HEK293T (cell line): ENCODE results near the gene ACOXL.

Experiments used
- BHLHE40 ChIP-seq: fragments of 450-650 bp; IDR thresholded peaks from 2 replicates; pipeline ENCODE4 v1.6.1; 2016; ENCODE audit warnings: mild to moderate bottlenecking, moderate library complexity, borderline replicate concordance
- CTBP1 ChIP-seq: fragments of 450-650 bp; IDR thresholded peaks from 2 replicates; pipeline ENCODE4 v1.6.1; 2016; ENCODE audit warnings: borderline replicate concordance
- ELF4 ChIP-seq: fragments of 450-650 bp; IDR thresholded peaks from 2 replicates; pipeline ENCODE4 v1.6.1; 2017; ENCODE audit warnings: antibody characterized with exemption
- FOXA1 ChIP-seq: fragments of 450-650 bp; IDR thresholded peaks from 2 replicates; pipeline ENCODE4 v1.6.1; 2016; ENCODE audit warnings: mild to moderate bottlenecking
- FOXK2 ChIP-seq: fragments of 450-650 bp; IDR thresholded peaks from 2 replicates; pipeline ENCODE4 v1.6.1; 2016; ENCODE audit warnings: mild to moderate bottlenecking
- FOXM1 ChIP-seq: fragments of 450-650 bp; IDR thresholded peaks from 2 replicates; pipeline ENCODE4 v1.6.1; 2017; ENCODE audit warnings: mild to moderate bottlenecking, borderline replicate concordance
- HDGF ChIP-seq: fragments of 450-650 bp; IDR thresholded peaks from 2 replicates; pipeline ENCODE4 v1.6.1; 2017; ENCODE audit warnings: antibody characterized with exemption, borderline replicate concordance
- L3MBTL2 ChIP-seq: fragments of 450-650 bp; conservative IDR thresholded peaks from 2 replicates; pipeline ENCODE4 v1.6.1; 2016; ENCODE audit warnings: mild to moderate bottlenecking
- LEF1 ChIP-seq: fragments of 450-650 bp; IDR thresholded peaks from 2 replicates; pipeline ENCODE4 v1.6.1; 2017; ENCODE audit warnings: mild to moderate bottlenecking, borderline replicate concordance
- PKNOX1 ChIP-seq: fragments of 450-650 bp; IDR thresholded peaks from 2 replicates; pipeline ENCODE4 v1.6.1; 2016
- SP1 ChIP-seq: fragments of 450-650 bp; IDR thresholded peaks from 2 replicates; pipeline ENCODE4 v1.6.1; 2017
- SUZ12 ChIP-seq: fragments of 450-650 bp; IDR thresholded peaks from 2 replicates; pipeline ENCODE4 v1.6.1; 2016; ENCODE audit warnings: mild to moderate bottlenecking
- ZNF384 ChIP-seq: fragments of 450-650 bp; IDR thresholded peaks from 2 replicates; pipeline ENCODE4 v1.6.1; 2016

- no peak for TF ChIP-seq SP1
- no peak for TF ChIP-seq ELF4
- no peak for TF ChIP-seq L3MBTL2
- TF ChIP-seq BHLHE40, result no peak
- no peak for TF ChIP-seq ZNF384
- TF ChIP-seq HDGF, result no peak
- no peak for TF ChIP-seq FOXA1
- TF ChIP-seq FOXM1, result no peak
- TF ChIP-seq SUZ12, result no peak
- TF ChIP-seq CTBP1, result no peak
- TF ChIP-seq LEF1, result no peak
- no peak for TF ChIP-seq PKNOX1
- TF ChIP-seq FOXK2, result no peak
Measured at GRCh38 chr2:110896226-110896625, 163.9 kb downstream of the ACOXL start.
